Glomerular endothelial cell (primary cell): Measurements from ENCODE around the gene INTS3. TPM values are rescaled to one million over a fixed set of nuclear protein-coding genes. Genes with fewer than 3 reads are reported as not detected.

Source experiments
- DNase-seq: peaks from one replicate; pipeline ENCODE4 v3.0.0-alpha.2; 2011; ENCODE audit warnings: low read depth, low spot score; ENCODE audit errors: extremely low read depth
- total RNA-seq: library from RNA; depleted of rRNA; stranded (reverse); fragments of >200 nt; gene quantifications from 2 replicates; pipeline ENCODE4 v1.2.3, GENCODE V29; 2015

INTS3 gene
- 40.3 and 48.9 TPM in 2 replicates for total RNA-seq

- peak; percentile 97 for DNase-seq
These were observed at the start of gene INTS3 for GRCh38 chr1:153727463-153728304. TSS of gene INTS3 (plus strand) at chr1:153728050. CDS start at chr1:153728635, 585 bp downstream.

- DNase-seq = no peak
These were observed 49.1 kb upstream of the INTS3 start, which contains the start of gene NPR1 for GRCh38 chr1:153678519-153679336. TSS of gene NPR1 (plus strand) at chr1:153678688. CDS start at chr1:153679109, 421 bp downstream.

GRCh38 chr1:153679337-153680119 is 48.3 kb upstream of the INTS3 start:
- DNase-seq = no peak

- no peak for DNase-seq
These were observed 47.8 kb upstream of the INTS3 start for GRCh38 chr1:153680120-153680403.

- no peak for DNase-seq
These were observed 45.1 kb upstream of the INTS3 start for GRCh38 chr1:153682730-153683129.

GRCh38 chr1:153683854-153684253 is 44.0 kb upstream of the INTS3 start:
- no peak for DNase-seq

- no peak for DNase-seq
These were observed 43.0 kb upstream of the INTS3 start for GRCh38 chr1:153684892-153685291.

GRCh38 chr1:153685544-153686340 is 42.1 kb upstream of the INTS3 start:
- DNase-seq = no peak

- DNase-seq = no peak
These were observed 40.3 kb upstream of the INTS3 start for GRCh38 chr1:153687346-153688125.

GRCh38 chr1:153688276-153688675 is 39.6 kb upstream of the INTS3 start:
- DNase-seq = no peak

GRCh38 chr1:153688736-153689328 is 39.0 kb upstream of the INTS3 start:
- DNase-seq = no peak

GRCh38 chr1:153693466-153693865 is 34.4 kb upstream of the INTS3 start:
- no peak for DNase-seq

- DNase-seq = no peak
These were observed 31.1 kb upstream of the INTS3 start for GRCh38 chr1:153696741-153697140.

GRCh38 chr1:153697191-153698019 is 30.4 kb upstream of the INTS3 start:
- DNase-seq = no peak

- DNase-seq = peak; percentile 67
These were observed 29.6 kb upstream of the INTS3 start for GRCh38 chr1:153698020-153698922.

- no peak for DNase-seq
These were observed 28.7 kb upstream of the INTS3 start for GRCh38 chr1:153698923-153699714.
